A673 (cell line): ENCODE measurements around the gene AGAP1. TPM values are rescaled to one million over a fixed set of nuclear protein-coding genes. Genes with fewer than 3 reads are reported as not detected.

ENCODE experiments used
- BruUV-seq: library from RNA; stranded (reverse); fragments of 400-500 nt; replicated peaks from 2 replicates; lab custom pipeline; 2021; lab: Mats Ljungman, UMichigan
- CTCF ChIA-PET: fragments of 300-600 bp; sonication (Branson Sonifier 250); formaldehyde crosslinking; loops from one replicate; lab custom pipeline; 2022; ENCODE audit warnings: antibody characterized with exemption; lab: Charles Lee
- POLR2A ChIA-PET: fragments of 300-600 bp; sonication (Branson Sonifier 250); formaldehyde crosslinking; loops from one replicate; lab custom pipeline; 2022; ENCODE audit warnings: antibody characterized with exemption; ENCODE audit not compliant: low non-redundant PET; lab: Charles Lee
- DNase-seq: peaks from one replicate; pipeline ENCODE4 v3.0.0-alpha.2; 2015; ENCODE audit warnings: low spot score
- H3K27ac ChIP-seq: fragments of 200-600 bp; sonication (generic); 2 replicates; pipeline ENCODE4 v1.5.1; 2016; ENCODE audit warnings: mixed run types, low read depth, mild to moderate bottlenecking, mixed read lengths, antibody characterized with exemption, low read length; ENCODE audit not compliant: poor library complexity, severe bottlenecking
- H3K27me3 ChIP-seq: fragments of 200-600 bp; sonication (generic); replicated peaks from 2 replicates; pipeline ENCODE4 v1.6.1; 2017; ENCODE audit warnings: mixed run types, low read depth, mild to moderate bottlenecking, mixed read lengths, antibody characterized with exemption, low read length; ENCODE audit not compliant: insufficient read depth, poor library complexity
- H3K36me3 ChIP-seq: fragments of 200-600 bp; sonication (generic); 2 replicates; pipeline ENCODE4 v1.6.1; 2016; ENCODE audit warnings: mixed run types, mild to moderate bottlenecking, mixed read lengths, antibody characterized with exemption, low read length; ENCODE audit not compliant: insufficient read depth, poor library complexity, severe bottlenecking
- H3K4me1 ChIP-seq: fragments of 200-600 bp; sonication (generic); 2 replicates; pipeline ENCODE4 v1.6.1; 2017; ENCODE audit warnings: mixed run types, mild to moderate bottlenecking, mixed read lengths, antibody characterized with exemption, low read length; ENCODE audit not compliant: insufficient read depth, poor library complexity, severe bottlenecking
- H3K4me3 ChIP-seq: fragments of 200-600 bp; sonication (generic); 2 replicates; pipeline ENCODE4 v1.5.1; 2016; ENCODE audit warnings: low read depth, mixed run types, mild to moderate bottlenecking, mixed read lengths, low read length; ENCODE audit not compliant: poor library complexity, severe bottlenecking
- H3K9me3 ChIP-seq: fragments of 200-600 bp; sonication (generic); 2 replicates; pipeline ENCODE4 v1.6.1; 2016; ENCODE audit warnings: mixed run types, low read depth, mild to moderate bottlenecking, mixed read lengths, antibody characterized with exemption, low read length; ENCODE audit not compliant: poor library complexity, severe bottlenecking
- EZH2 ChIP-seq: fragments of 200-600 bp; sonication (generic); IDR thresholded peaks from 2 replicates; pipeline ENCODE4 v1.6.1; 2017; ENCODE audit warnings: borderline replicate concordance, low read depth, mild to moderate bottlenecking, mixed read lengths, antibody characterized with exemption, low read length; ENCODE audit not compliant: poor library complexity, severe bottlenecking
- intact Hi-C: fragments of 100-400 bp; cut with micrococcal nuclease; formaldehyde crosslinking; loops from one replicate; pipeline ENCODE4 v1.10.0; 2022; ENCODE audit not compliant: unreplicated experiment
- total RNA-seq: library from RNA; stranded (reverse); gene quantifications from 2 replicates; pipeline ENCODE4 v1.2.3, GENCODE V29; 2021
- TF ChIP-seq, protein P1 (sequence below): fragments of 300-800, 200-600 bp; sonication (generic); conservative IDR thresholded peaks from 2 replicates; pipeline ENCODE4 v1.5.1; 2017; ENCODE audit warnings: low read depth, mild to moderate bottlenecking, antibody characterized with exemption, low read length, moderate library complexity, mixed read lengths

AGAP1 gene
- total RNA-seq, 1 experiment from 2014 or later = 25.3 TPM

DNA sequence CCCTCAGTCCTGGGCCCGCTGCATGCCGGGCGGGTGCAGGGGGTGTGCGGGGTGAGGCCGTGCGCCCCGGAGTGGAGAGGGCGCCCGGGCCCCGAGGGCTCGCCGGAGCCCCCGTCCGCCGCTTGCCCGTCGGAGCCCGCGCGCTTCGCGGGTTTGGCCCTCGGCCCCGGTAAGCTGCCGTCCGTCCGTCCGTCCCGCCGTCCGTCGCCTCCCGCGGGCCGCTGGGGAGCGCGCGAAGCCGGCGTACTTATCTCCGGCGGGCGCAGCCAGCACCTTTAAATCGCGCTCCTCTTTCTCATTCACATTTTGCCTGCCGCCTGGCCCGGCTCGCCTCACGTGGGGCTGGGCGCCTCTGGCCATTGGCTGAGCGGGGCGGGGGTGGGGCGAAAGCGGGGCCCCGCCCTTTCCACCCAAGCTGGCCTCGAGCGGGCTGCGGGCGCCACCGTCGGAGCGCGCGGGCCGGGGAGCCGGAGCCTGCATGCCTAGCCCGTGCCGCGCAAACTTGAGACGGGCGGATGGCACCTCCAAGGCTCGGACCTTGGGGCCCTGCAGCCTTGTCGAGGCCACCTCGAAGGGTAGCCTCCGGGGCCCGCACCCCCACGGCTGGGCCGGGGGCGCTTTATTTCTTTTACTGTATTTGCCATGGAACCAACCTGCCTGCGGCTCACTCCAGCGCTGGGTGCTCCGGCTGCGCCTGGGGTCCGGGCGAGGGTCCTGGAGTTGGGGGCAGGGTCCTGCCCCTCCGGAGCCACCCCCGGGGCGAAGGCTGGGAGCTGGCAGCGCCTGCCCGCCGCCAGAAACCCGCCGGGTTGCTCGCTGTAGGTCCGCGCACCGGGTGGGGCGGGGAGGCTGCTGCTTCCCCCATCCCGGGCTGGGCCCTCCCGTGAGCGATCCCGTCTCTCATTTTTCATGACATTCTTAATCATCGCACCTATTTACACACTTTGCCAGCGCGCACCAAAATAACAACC, 674.6 kb downstream of the AGAP1 start, which contains the start of gene GBX2:
GBX2 (minus strand) TSS at position 277 of the 971 bp plus-strand sequence. CDS start 415 bp downstream, outside the sequence.
- Histone ChIP-seq H3K27ac (no peak within 1 kb of the TSS), H3K4me1 (peaks cover 32% of the 10 kb centered on the region)
- CTCF ChIA-PET = interaction anchor here (1.1 to 2.0 kb wide), 2 partner anchors 10 to 389 kb away, joined by 3 to 5 read pairs; no protein-coding TSS in a partner anchor

DNA sequence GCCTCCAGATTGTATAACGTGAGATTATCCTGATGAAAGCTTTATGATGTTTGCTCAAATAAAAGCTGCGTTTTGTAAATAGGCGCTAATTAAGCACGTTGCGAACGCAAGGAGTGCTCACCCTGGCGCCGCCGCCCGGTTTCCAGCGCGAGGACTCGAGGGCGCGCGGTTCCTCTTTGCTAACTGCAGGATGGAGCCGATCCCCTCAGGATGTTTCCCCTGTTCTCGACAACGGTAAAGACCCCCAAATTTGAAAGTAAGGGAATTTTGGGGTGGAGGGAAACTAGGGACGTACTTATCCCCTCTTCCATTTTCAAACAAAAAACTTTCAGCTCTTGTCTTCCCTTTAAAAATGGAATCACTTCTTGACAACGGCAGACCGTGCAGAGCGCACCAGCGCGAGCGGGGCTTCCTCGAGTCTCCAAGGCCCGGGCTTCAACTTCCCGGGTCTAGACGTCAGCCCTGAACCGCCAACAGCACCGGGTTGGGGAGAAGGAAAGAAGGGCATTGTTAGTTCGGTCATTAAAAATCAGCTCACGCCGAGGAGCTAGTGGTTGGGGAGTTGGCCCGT, 675.4 kb downstream of the AGAP1 start:
- intact Hi-C loops = no loop called here
- no peak for TF ChIP-seq EZH2
- TF ChIP-seq, protein P1, sequence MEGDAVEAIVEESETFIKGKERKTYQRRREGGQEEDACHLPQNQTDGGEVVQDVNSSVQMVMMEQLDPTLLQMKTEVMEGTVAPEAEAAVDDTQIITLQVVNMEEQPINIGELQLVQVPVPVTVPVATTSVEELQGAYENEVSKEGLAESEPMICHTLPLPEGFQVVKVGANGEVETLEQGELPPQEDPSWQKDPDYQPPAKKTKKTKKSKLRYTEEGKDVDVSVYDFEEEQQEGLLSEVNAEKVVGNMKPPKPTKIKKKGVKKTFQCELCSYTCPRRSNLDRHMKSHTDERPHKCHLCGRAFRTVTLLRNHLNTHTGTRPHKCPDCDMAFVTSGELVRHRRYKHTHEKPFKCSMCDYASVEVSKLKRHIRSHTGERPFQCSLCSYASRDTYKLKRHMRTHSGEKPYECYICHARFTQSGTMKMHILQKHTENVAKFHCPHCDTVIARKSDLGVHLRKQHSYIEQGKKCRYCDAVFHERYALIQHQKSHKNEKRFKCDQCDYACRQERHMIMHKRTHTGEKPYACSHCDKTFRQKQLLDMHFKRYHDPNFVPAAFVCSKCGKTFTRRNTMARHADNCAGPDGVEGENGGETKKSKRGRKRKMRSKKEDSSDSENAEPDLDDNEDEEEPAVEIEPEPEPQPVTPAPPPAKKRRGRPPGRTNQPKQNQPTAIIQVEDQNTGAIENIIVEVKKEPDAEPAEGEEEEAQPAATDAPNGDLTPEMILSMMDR = no peak
- no TSS peak for BruUV-seq
- H3K27ac ChIP-seq = no peak overlapping the region
- no peaks in the 10 kb centered on the region for H3K9me3 ChIP-seq
- H3K36me3 ChIP-seq = no peaks in the 10 kb centered on the region
- CTCF ChIA-PET = interaction anchor here (1.1 to 2.0 kb wide), 2 partner anchors 9 to 390 kb away, joined by 3 to 5 read pairs; no protein-coding TSS in a partner anchor
- H3K4me3 ChIP-seq = no peak overlapping the region
- POLR2A ChIA-PET = interaction anchor here (0.6 kb wide), 1 partner anchor 52 kb away, joined by 3 read pairs; no protein-coding TSS in a partner anchor
- peak; percentile 34 for DNase-seq
- H3K27me3 ChIP-seq = peaks cover 100% of the 10 kb centered on the region
- H3K4me1 ChIP-seq = peaks cover 32% of the 10 kb centered on the region

More for the DNA sequence above, 674.6 kb downstream of the AGAP1 start, which contains the start of gene GBX2:
- Histone ChIP-seq H3K27me3 (peaks cover 100% of the 10 kb centered on the region), H3K9me3 (no peaks in the 10 kb centered on the region), H3K36me3 (no peaks in the 10 kb centered on the region), H3K4me3 (peak within 1 kb of the TSS; percentile 37)
- peak; percentile 92 for DNase-seq
- POLR2A ChIA-PET = interaction anchor here (0.6 kb wide), 1 partner anchor 52 kb away, joined by 3 read pairs; no protein-coding TSS in a partner anchor
- TF ChIP-seq EZH2 = no peak
- BruUV-seq = no TSS peak
- intact Hi-C loops = no loop called here

DNA sequence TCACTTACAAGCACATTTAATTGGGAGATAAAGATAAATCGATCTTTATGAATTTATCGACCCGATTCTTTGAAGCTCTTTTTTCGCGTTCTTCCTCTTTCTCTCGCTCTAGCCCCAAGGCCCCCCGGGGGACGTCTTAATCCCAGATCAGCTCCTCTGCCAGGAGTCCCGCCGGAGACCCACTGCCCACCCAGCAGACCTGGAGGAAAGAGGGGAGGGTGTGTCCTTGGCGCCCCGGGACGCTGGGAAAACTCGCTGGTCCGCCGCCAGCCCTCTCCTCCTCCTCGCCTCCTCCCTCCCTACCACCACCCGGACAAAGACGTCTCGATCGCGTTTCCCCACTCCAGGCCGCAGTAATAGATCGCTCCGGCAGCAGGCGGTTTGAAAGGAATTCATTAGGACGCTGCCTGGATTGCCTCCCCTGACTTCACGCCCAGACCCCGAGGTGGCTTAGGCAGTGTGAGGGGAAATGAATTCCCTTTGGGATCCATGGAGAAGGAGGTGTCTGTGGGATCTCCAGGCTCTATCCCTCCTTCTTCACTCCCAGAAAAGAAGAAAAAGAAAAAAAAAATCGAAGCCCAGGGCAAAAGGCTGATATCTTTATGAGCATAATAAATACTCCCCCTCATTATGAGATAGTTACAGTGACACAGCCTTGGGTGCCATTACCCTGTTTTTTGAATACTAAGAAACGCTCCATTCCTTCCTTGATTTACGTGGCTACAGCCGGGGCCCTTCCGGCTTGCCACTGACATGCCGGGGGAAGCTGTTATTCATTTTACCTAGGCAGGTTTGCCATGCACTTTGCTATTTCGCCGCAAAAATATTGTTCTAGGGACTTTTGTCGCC, 676.1 kb downstream of the AGAP1 start:
- ChIA-PET POLR2A (no interaction called here), CTCF (interaction anchor here (2.0 kb wide), 1 partner anchor 8 kb away, joined by 5 read pairs; no protein-coding TSS in a partner anchor)
- no peak overlapping the region for H3K27ac ChIP-seq
- DNase-seq = no peak
- H3K4me1 ChIP-seq = peaks cover 32% of the 10 kb centered on the region
- H3K9me3 ChIP-seq = no peaks in the 10 kb centered on the region
- TF ChIP-seq EZH2 = peak; percentile 69
- TF ChIP-seq, protein P1 = no peak
- H3K36me3 ChIP-seq = no peaks in the 10 kb centered on the region
- H3K27me3 ChIP-seq = peaks cover 100% of the 10 kb centered on the region
- intact Hi-C loops = no loop called here
- no TSS peak for BruUV-seq
- no peak overlapping the region for H3K4me3 ChIP-seq
